Measurements from ENCODE around the gene MRTFA.

GRCh38 chr22:40478338-40479125 is 158.0 kb downstream of the MRTFA start:
- TF ChIP-seq POLR2A (IDR thresholded peaks at IDR 0.05; ENCODE audit: low read length) (no peak), GATA1 (IDR thresholded peaks at IDR 0.05; ENCODE audit: low read depth, low read length) (no peak)

All from erythroblast (primary cell).